Sigmoid colon (tissue), 4 donors: ENCODE data around the gene CAPN10.

Experiments used
- EP300 ChIP-seq, 4 donors: sonication (generic); formaldehyde crosslinking; IDR thresholded peaks; one replicate each; pipeline ENCODE4 v1.6.1; 2017; ENCODE audit warnings: antibody characterized with exemption in 4 of 4
- POLR2A ChIP-seq, 2 donors: fragments of 450-650 bp; IDR thresholded peaks; one replicate each; pipeline ENCODE4 v1.6.1; 2016; ENCODE audit warnings: antibody characterized with exemption in 2 of 2, mild to moderate bottlenecking in 2 of 2, moderate library complexity in 2 of 2
- POLR2AphosphoS5 ChIP-seq, 4 donors: sonication (generic); formaldehyde crosslinking; IDR thresholded peaks; one replicate each; pipeline ENCODE4 v1.6.1; 2017; ENCODE audit warnings: antibody characterized with exemption in 4 of 4
- TF ChIP-seq, protein P1 (sequence below), 4 experiments: fragments of 450-650 bp in 3 of 4; fragments of 200-600 bp in 1 of 4; IDR thresholded peaks; one replicate each; pipeline ENCODE4 v1.5.1; 2016 to 2019; ENCODE audit warnings: antibody characterized with exemption in 4 of 4, mild to moderate bottlenecking in 3 of 4, moderate library complexity in 2 of 4

DNA sequence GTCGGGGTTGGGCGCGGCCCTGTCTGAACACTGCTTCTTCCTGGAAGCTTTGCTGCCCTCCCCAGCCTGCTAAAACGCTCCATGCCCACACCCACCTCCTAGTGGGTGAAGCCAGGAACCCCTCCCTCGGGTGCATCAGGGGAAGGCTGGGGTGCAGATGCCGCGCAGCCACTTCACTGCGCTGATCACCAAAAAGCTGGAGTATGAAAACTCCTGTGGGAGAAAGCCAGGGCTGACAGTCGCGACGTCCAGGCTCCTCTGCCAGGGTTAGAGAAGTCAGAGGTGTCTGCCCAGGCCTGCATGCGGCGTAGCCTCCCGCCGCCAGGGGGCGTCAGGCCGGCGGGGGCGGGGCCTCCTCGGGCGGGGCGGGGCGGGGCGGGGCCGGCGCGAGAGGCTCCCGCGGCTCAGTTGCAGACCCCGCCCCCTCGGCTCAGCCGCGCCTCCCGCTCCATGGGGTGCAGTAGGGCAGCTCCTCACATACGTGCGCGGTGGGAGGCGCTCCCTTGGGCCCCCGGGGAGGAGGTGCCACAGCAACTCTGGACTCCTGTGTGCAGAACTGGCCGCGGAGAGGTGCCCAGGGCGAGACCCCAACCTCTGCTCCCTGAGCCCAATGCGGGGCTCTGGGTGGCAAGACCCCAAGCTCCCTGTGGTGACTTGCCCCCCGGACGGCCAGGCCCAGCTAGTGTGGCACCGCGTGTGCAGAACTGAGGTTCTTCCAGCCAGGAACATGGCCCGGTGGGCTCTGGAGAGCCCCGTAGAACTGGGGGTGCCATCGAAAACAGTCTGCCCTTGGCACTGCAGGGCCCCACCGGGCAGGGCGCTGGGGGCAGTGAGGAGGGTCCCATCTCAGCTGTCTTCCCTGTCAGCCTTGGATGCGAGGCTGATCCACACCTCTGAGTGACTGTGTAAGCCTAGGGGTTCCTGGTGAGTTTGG, 20.1 kb upstream of the CAPN10 start:
- TF ChIP-seq, protein P1, sequence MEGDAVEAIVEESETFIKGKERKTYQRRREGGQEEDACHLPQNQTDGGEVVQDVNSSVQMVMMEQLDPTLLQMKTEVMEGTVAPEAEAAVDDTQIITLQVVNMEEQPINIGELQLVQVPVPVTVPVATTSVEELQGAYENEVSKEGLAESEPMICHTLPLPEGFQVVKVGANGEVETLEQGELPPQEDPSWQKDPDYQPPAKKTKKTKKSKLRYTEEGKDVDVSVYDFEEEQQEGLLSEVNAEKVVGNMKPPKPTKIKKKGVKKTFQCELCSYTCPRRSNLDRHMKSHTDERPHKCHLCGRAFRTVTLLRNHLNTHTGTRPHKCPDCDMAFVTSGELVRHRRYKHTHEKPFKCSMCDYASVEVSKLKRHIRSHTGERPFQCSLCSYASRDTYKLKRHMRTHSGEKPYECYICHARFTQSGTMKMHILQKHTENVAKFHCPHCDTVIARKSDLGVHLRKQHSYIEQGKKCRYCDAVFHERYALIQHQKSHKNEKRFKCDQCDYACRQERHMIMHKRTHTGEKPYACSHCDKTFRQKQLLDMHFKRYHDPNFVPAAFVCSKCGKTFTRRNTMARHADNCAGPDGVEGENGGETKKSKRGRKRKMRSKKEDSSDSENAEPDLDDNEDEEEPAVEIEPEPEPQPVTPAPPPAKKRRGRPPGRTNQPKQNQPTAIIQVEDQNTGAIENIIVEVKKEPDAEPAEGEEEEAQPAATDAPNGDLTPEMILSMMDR (IDR thresholded peaks at IDR 0.05), result peak; percentile 25 to 97 (median 75)
- TF ChIP-seq POLR2A (IDR thresholded peaks at IDR 0.05) (peak in 1 of 2 donors; percentile 34), EP300 (IDR thresholded peaks at IDR 0.05) (no peak), POLR2AphosphoS5 (IDR thresholded peaks at IDR 0.05) (peak in 3 of 4 donors; percentile 43 to 72 (median 60))
